Mammary epithelial cell (primary cell): Measurements from ENCODE around the gene CENPO.

ENCODE experiments used
- CTCF ChIP-seq, 2 donors: IDR thresholded peaks in 1 of 2; conservative IDR thresholded peaks in 1 of 2; 2 replicates each; pipeline ENCODE4 v1.5.1; 2011 to 2012; ENCODE audit warnings: inconsistent platforms in 2 of 2, low read length in 2 of 2, mild to moderate bottlenecking in 2 of 2, control low read depth in 1 of 2, low read depth in 1 of 2; ENCODE audit not compliant: insufficient read depth in 1 of 2; ENCODE audit errors: extremely low read depth in 1 of 2
- EZH2 ChIP-seq: IDR thresholded peaks from 2 replicates; pipeline ENCODE4 v1.6.1; 2012; ENCODE audit warnings: low read length, inconsistent platforms, borderline replicate concordance

DNA sequence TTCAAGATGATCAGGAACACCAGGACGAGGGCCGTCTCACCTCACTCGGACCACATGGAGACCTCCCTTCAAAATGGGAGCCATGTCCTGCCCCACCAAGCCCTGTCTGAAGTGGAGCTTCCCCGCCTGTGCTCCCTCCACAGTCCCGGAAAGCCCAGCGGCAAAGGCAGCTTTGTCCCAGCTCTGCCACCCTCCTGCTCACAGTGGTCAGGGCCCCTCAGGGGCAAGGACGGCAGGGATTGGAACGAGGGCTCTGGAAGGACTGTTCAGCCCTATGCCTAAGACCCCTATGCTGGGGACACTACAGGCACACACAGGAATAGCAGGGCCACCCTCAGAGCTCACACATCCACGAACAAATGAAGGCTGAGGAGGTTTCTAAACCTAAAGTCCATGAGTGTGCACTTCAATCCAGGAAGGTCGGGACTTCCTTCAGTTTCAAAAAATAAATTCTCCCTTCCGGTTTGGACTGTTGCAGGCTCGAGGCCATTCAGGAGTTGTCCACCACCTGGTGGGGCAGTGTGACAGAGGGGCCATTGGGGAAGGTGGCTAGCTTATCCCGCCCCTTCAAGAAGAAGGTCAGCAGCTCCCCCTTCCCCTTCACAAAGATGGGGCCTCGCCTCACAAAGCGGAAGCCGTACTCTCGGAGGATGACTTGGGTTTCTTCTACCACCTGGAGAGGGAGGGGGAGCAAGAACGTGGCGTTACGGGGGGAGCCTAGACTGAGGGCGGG lies 26.4 kb downstream of the CENPO start:
- no peak for TF ChIP-seq EZH2
- TF ChIP-seq CTCF (conservative IDR thresholded peaks at IDR 0.05 in 1 of 2, IDR thresholded peaks at IDR 0.05 in 1 of 2; ENCODE audit: extremely low read depth in 1 of 2, insufficient read depth in 1 of 2, low read depth in 1 of 2, low read length in 2 of 2), result no peak
